Omental fat pad (tissue), 4 donors: ENCODE measurements around the gene PSME2. TPM values are rescaled to one million over a fixed set of nuclear protein-coding genes. Genes with fewer than 3 reads are reported as not detected.

Experiments
- ATAC-seq: fragments of 150-250 bp; one replicate; pipeline ENCODE4 v1.9.1; 2016; ENCODE audit warnings: mild to moderate bottlenecking, moderate library complexity; ENCODE audit not compliant: low FRiP score
- DNase-seq: peaks from one replicate; pipeline ENCODE4 v3.0.0-alpha.2; 2019; ENCODE audit warnings: low spot score
- CTCF ChIP-seq, 3 donors: fragments of 450-650 bp; IDR thresholded peaks; one replicate each; pipeline ENCODE4 v1.5.1; 2016 to 2017; ENCODE audit warnings: antibody characterized with exemption in 3 of 3, mild to moderate bottlenecking in 3 of 3, moderate library complexity in 2 of 3
- total RNA-seq, 4 donors: library from RNA; depleted of rRNA; stranded (reverse); fragments of >200 nt; gene quantifications; one replicate each; pipeline ENCODE4 v1.1.0, GENCODE V29; 2016

PSME2 gene
- total RNA-seq, 4 donors from 2014 or later = 32.8 to 86.4 (median 70.3) TPM

DNA sequence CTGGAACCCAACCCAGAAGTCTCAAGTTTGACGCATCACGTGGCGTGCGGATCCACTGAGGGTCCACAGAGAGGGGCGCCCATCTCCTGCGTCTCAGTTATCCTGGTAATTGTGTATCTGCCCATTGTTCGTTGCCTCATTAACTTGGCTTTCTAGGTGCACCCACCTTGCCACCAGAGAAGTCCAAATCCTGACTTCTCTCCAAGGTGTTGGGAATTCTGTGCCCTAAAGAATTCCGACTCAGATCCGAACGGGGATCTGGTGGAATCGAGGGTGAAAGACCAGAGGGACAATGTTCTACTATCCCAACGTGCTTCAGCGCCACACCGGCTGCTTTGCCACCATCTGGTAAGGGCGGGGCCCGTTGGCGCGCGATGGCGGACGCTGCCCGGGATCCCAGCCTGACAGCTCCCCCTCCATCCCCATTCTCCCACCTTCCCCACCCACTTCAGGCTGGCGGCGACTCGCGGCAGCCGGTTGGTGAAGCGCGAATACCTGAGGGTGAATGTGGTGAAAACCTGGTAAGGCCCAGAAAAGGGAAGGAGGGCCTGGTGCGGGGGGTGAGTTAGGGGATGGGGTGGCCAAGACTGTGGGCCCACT is 26.0 kb upstream of the PSME2 start:
- ATAC-seq (peak; percentile 2), DNase-seq (no peak)
- no peak for TF ChIP-seq CTCF (IDR thresholded peaks at IDR 0.05)

DNA sequence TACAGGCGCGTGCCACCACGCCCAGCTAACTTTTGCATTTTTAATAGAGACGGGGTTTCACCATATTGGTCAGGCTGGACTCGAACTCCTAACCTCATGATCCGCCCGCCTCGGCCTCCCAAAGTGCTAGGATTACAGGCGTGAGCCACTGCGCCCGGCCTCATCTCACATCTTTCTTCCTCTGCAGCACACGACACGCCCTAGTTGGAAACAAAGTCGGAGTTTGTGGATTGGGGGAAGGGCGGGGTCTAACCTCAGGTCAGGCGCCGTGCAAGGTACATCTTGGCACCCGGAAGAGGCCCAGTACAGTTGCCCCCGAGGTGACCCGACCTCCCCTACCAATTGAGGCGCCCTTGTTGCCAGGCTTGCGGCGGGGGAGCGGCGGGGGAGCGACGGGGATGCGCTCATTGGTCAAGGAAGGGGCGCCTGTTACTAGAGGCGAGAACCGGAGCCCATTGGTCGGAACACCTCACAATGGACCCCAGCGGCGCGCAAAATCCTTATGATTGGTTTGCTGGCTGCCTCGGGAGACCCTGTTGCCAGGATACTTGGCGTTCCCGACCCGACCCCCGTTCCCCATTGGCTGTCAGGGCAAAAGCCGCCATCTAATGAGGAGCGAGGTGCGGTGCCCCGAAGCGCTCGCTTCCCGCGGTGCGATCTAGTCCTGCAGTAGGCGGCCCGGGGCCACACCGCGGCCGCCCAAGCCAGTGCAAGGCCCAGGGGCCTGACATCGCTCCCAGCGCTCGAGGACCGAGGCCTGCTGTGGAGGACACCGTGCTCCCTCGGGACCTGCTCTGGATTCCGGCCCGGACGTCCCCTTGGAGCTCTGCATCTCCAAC is 25.2 kb upstream of the PSME2 start, which contains the start of gene REC8:
TSS of gene REC8 (plus strand) at position 659 of the 839 bp plus-strand sequence. CDS start 473 bp downstream, outside the sequence.
- TF ChIP-seq CTCF (IDR thresholded peaks at IDR 0.05) = no peak
- ATAC-seq = peak; percentile 92
- peak; percentile 46 for DNase-seq

GRCh38 chr14:24167469-24168114 is 21.2 kb upstream of the PSME2 start:
- no peak for TF ChIP-seq CTCF (IDR thresholded peaks at IDR 0.05)
- no peak for DNase-seq
- ATAC-seq = no peak

DNA sequence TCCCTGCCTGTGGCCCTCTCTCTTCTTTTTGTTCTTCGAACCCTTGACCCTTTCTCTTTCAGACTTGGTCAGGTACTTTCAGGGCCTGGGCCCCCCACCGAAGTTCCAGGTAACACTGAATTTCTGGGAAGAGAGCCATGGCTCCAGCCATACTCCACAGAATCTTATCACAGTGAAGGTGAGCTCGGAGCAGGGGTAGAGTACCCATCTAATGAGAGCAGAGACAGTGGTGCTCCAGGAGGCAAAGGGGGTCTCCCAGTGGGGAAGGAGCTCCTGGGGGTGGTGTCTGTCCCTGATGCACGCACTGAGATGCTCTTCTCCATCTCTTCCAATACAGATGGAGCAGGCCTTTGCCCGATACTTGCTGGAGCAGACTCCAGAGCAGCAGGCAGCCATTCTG is 19.4 kb upstream of the PSME2 start:
- TF ChIP-seq CTCF (IDR thresholded peaks at IDR 0.05) = no peak
- no peak for ATAC-seq
- no peak for DNase-seq

GRCh38 chr14:24164518-24164991 is 18.1 kb upstream of the PSME2 start:
- DNase-seq = no peak
- ATAC-seq = no peak
- TF ChIP-seq CTCF (IDR thresholded peaks at IDR 0.05) = no peak

- peak; percentile 11 for ATAC-seq
- DNase-seq = no peak
Observed at GRCh38 chr14:24162093-24162492, 15.7 kb upstream of the PSME2 start.

More at GRCh38 chr14:24162093-24162492, 15.7 kb upstream of the PSME2 start:
- no peak for TF ChIP-seq CTCF (IDR thresholded peaks at IDR 0.05)
